ENCODE data around the gene PCDHGA1. TPM values are rescaled to one million over a fixed set of nuclear protein-coding genes. Genes with fewer than 3 reads are reported as not detected.

PCDHGA1 gene
- total and polyA plus RNA-seq, 9 donors = 0.44 to 0.86 (median 0.63) TPM

- H3K27me3 ChIP-seq (ENCODE audit: control insufficient read depth, insufficient read depth, low read length) = peaks cover 4% of the 10 kb centered on the region
- H3K36me3 ChIP-seq (ENCODE audit: control insufficient read depth, insufficient read depth, low read length) = peaks cover 42% of the 10 kb centered on the region
- peak; percentile 55 for DNase-seq
- 6% methylated on average over 29 of the region's 39 CpGs for WGBS (ENCODE audit: insufficient coverage)
- peak within 1 kb of the TSS; percentile 39 for H3K4me3 ChIP-seq (ENCODE audit: low read length)
- H3K9me3 ChIP-seq (replicated peaks; ENCODE audit: control insufficient read depth, low read depth, low read length) = no peaks in the 10 kb centered on the region
- peaks cover 50% of the 10 kb centered on the region for H3K4me1 ChIP-seq (ENCODE audit: control insufficient read depth, insufficient read depth, low read length)
- no peak within 1 kb of the TSS for H3K27ac ChIP-seq (ENCODE audit: low read length)
Measured at GRCh38 chr5:141484641-141485311, 154.5 kb downstream of the PCDHGA1 start, which contains the start of gene PCDHGC4. TSS of gene PCDHGC4 (plus strand) at chr5:141485030. CDS start at chr5:141485174, 144 bp downstream.

GRCh38 chr5:141485321-141486055 is 155.2 kb downstream of the PCDHGA1 start:
- peaks cover 44% of the 10 kb centered on the region for H3K4me1 ChIP-seq (ENCODE audit: control insufficient read depth, insufficient read depth, low read length)
- no peak overlapping the region for H3K27ac ChIP-seq (ENCODE audit: low read length)
- H3K27me3 ChIP-seq (ENCODE audit: control insufficient read depth, insufficient read depth, low read length) = peaks cover 7% of the 10 kb centered on the region
- peaks cover 45% of the 10 kb centered on the region for H3K36me3 ChIP-seq (ENCODE audit: control insufficient read depth, insufficient read depth, low read length)
- H3K4me3 ChIP-seq (ENCODE audit: low read length) = peak overlapping the region; percentile 39
- DNase-seq = no peak
- 34% methylated on average over 32 of the region's 38 CpGs for WGBS (ENCODE audit: insufficient coverage)
- H3K9me3 ChIP-seq (replicated peaks; ENCODE audit: control insufficient read depth, low read depth, low read length) = no peaks in the 10 kb centered on the region

GRCh38 chr5:141486091-141486490 is 155.8 kb downstream of the PCDHGA1 start:
- H3K27me3 ChIP-seq (ENCODE audit: control insufficient read depth, insufficient read depth, low read length) = peaks cover 12% of the 10 kb centered on the region
- DNase-seq = no peak
- H3K9me3 ChIP-seq (replicated peaks; ENCODE audit: control insufficient read depth, low read depth, low read length) = no peaks in the 10 kb centered on the region
- peaks cover 41% of the 10 kb centered on the region for H3K4me1 ChIP-seq (ENCODE audit: control insufficient read depth, insufficient read depth, low read length)
- 84% methylated on average over 7 of the region's 9 CpGs for WGBS (ENCODE audit: insufficient coverage)
- H3K36me3 ChIP-seq (ENCODE audit: control insufficient read depth, insufficient read depth, low read length) = peaks cover 50% of the 10 kb centered on the region
- no peak overlapping the region for H3K4me3 ChIP-seq (ENCODE audit: low read length)
- no peak overlapping the region for H3K27ac ChIP-seq (ENCODE audit: low read length)

GRCh38 chr5:141487131-141487530 is 156.8 kb downstream of the PCDHGA1 start:
- no peaks in the 10 kb centered on the region for H3K9me3 ChIP-seq (replicated peaks; ENCODE audit: control insufficient read depth, low read depth, low read length)
- DNase-seq = no peak
- H3K27me3 ChIP-seq (ENCODE audit: control insufficient read depth, insufficient read depth, low read length) = peaks cover 14% of the 10 kb centered on the region
- no peak overlapping the region for H3K27ac ChIP-seq (ENCODE audit: low read length)
- H3K4me3 ChIP-seq (ENCODE audit: low read length) = no peak overlapping the region
- WGBS (ENCODE audit: insufficient coverage) = 80% methylated on average over 6 of the region's 7 CpGs
- peaks cover 41% of the 10 kb centered on the region for H3K4me1 ChIP-seq (ENCODE audit: control insufficient read depth, insufficient read depth, low read length)
- peaks cover 57% of the 10 kb centered on the region for H3K36me3 ChIP-seq (ENCODE audit: control insufficient read depth, insufficient read depth, low read length)

GRCh38 chr5:141488591-141489561 is 158.6 kb downstream of the PCDHGA1 start, which contains the start of gene PCDHGC5:
TSS of gene PCDHGC5 (plus strand) at chr5:141489081. CDS start at chr5:141489241, 160 bp downstream.
- no peak for DNase-seq
- 55% methylated on average over 9 of the region's 14 CpGs for WGBS (ENCODE audit: insufficient coverage)
- Histone ChIP-seq H3K9me3 (replicated peaks; ENCODE audit: control insufficient read depth, low read depth, low read length) (no peaks in the 10 kb centered on the region), H3K27me3 (ENCODE audit: control insufficient read depth, insufficient read depth, low read length) (peaks cover 16% of the 10 kb centered on the region), H3K4me3 (ENCODE audit: low read length) (no peak within 1 kb of the TSS), H3K36me3 (ENCODE audit: control insufficient read depth, insufficient read depth, low read length) (peaks cover 56% of the 10 kb centered on the region), H3K27ac (ENCODE audit: low read length) (no peak within 1 kb of the TSS), H3K4me1 (ENCODE audit: control insufficient read depth, insufficient read depth, low read length) (peaks cover 48% of the 10 kb centered on the region)

- Histone ChIP-seq H3K27me3 (ENCODE audit: control insufficient read depth, insufficient read depth, low read length) (peaks cover 16% of the 10 kb centered on the region), H3K27ac (ENCODE audit: low read length) (no peak overlapping the region), H3K4me1 (ENCODE audit: control insufficient read depth, insufficient read depth, low read length) (peaks cover 51% of the 10 kb centered on the region), H3K4me3 (ENCODE audit: low read length) (no peak overlapping the region), H3K36me3 (ENCODE audit: control insufficient read depth, insufficient read depth, low read length) (peaks cover 60% of the 10 kb centered on the region), H3K9me3 (replicated peaks; ENCODE audit: control insufficient read depth, low read depth, low read length) (no peaks in the 10 kb centered on the region)
- no peak for DNase-seq
- 88% methylated on average over 10 of the region's 10 CpGs for WGBS (ENCODE audit: insufficient coverage)
Measured at GRCh38 chr5:141489841-141490240, 159.5 kb downstream of the PCDHGA1 start.

GRCh38 chr5:141490271-141490670 is 160.0 kb downstream of the PCDHGA1 start:
- Histone ChIP-seq H3K4me1 (ENCODE audit: control insufficient read depth, insufficient read depth, low read length) (peaks cover 51% of the 10 kb centered on the region), H3K27me3 (ENCODE audit: control insufficient read depth, insufficient read depth, low read length) (peaks cover 16% of the 10 kb centered on the region), H3K9me3 (replicated peaks; ENCODE audit: control insufficient read depth, low read depth, low read length) (no peaks in the 10 kb centered on the region), H3K4me3 (ENCODE audit: low read length) (no peak overlapping the region), H3K36me3 (ENCODE audit: control insufficient read depth, insufficient read depth, low read length) (peaks cover 64% of the 10 kb centered on the region), H3K27ac (ENCODE audit: low read length) (no peak overlapping the region)
- DNase-seq = no peak
- WGBS (ENCODE audit: insufficient coverage) = 89% methylated on average over 8 of the region's 10 CpGs

GRCh38 chr5:141490771-141491170 is 160.5 kb downstream of the PCDHGA1 start:
- H3K4me1 ChIP-seq (ENCODE audit: control insufficient read depth, insufficient read depth, low read length) = peaks cover 51% of the 10 kb centered on the region
- no peak for DNase-seq
- no peak overlapping the region for H3K27ac ChIP-seq (ENCODE audit: low read length)
- no peak overlapping the region for H3K4me3 ChIP-seq (ENCODE audit: low read length)
- H3K36me3 ChIP-seq (ENCODE audit: control insufficient read depth, insufficient read depth, low read length) = peaks cover 66% of the 10 kb centered on the region
- whole genome bisulfite sequencing (ENCODE audit: insufficient coverage) = 81% methylated on average over 7 of the region's 13 CpGs
- H3K27me3 ChIP-seq (ENCODE audit: control insufficient read depth, insufficient read depth, low read length) = peaks cover 16% of the 10 kb centered on the region
- no peaks in the 10 kb centered on the region for H3K9me3 ChIP-seq (replicated peaks; ENCODE audit: control insufficient read depth, low read depth, low read length)

GRCh38 chr5:141491323-141492167 is 161.2 kb downstream of the PCDHGA1 start:
- no peak for DNase-seq
- Histone ChIP-seq H3K36me3 (ENCODE audit: control insufficient read depth, insufficient read depth, low read length) (peaks cover 61% of the 10 kb centered on the region), H3K4me3 (ENCODE audit: low read length) (no peak overlapping the region), H3K9me3 (replicated peaks; ENCODE audit: control insufficient read depth, low read depth, low read length) (no peaks in the 10 kb centered on the region), H3K27ac (ENCODE audit: low read length) (no peak overlapping the region), H3K27me3 (ENCODE audit: control insufficient read depth, insufficient read depth, low read length) (peaks cover 15% of the 10 kb centered on the region), H3K4me1 (ENCODE audit: control insufficient read depth, insufficient read depth, low read length) (peaks cover 52% of the 10 kb centered on the region)
- 37% methylated on average over 57 of the region's 66 CpGs for WGBS (ENCODE audit: insufficient coverage)
